ENCODE data around the gene FXYD6. TPM values are rescaled to one million over a fixed set of nuclear protein-coding genes. Genes with fewer than 3 reads are reported as not detected.

FXYD6 gene
- polyA plus RNA-seq, 4 donors: 0.67 to 58.4 (median 22.6) TPM

- H3K4me3 ChIP-seq (ENCODE audit: low read depth in 1 of 3, low read length in 3 of 3): no peak overlapping the region
- no peaks in the 10 kb centered on the region for H3K36me3 ChIP-seq (ENCODE audit: control insufficient read depth in 3 of 3, insufficient read depth in 2 of 3, low read depth in 1 of 3, low read length in 3 of 3)
- FAIRE-seq (no peak), DNase-seq (peak; percentile 62 to 75)
- WGBS, 3 donors: 32 to 50% (median 39%) methylated on average over 22 of the region's 22 CpGs
- H3K9me3 ChIP-seq (ENCODE audit: control insufficient read depth in 2 of 2, insufficient read depth in 1 of 2, low read depth in 1 of 2, low read length in 1 of 2): no peaks in the 10 kb centered on the region
- no peak overlapping the region for H3K27ac ChIP-seq (ENCODE audit: low read depth in 1 of 3, low read length in 2 of 3)
- H3K4me1 ChIP-seq (ENCODE audit: control insufficient read depth in 3 of 3, insufficient read depth in 2 of 3, low read depth in 1 of 3, low read length in 2 of 3): peaks cover 0 to 6% (median 0%) of the 10 kb centered on the region in 3 donors
- no peaks in the 10 kb centered on the region for H3K27me3 ChIP-seq (ENCODE audit: control insufficient read depth in 3 of 3, insufficient read depth in 3 of 3, low read length in 3 of 3)
Observed at GRCh38 chr11:117807482-117808327, 68.8 kb downstream of the FXYD6 start.

GRCh38 chr11:117806846-117807245 is 69.6 kb downstream of the FXYD6 start:
- peaks cover 0 to 6% (median 0%) of the 10 kb centered on the region in 3 donors for H3K4me1 ChIP-seq (ENCODE audit: control insufficient read depth in 3 of 3, insufficient read depth in 2 of 3, low read depth in 1 of 3, low read length in 2 of 3)
- H3K9me3 ChIP-seq (ENCODE audit: control insufficient read depth in 2 of 2, insufficient read depth in 1 of 2, low read depth in 1 of 2, low read length in 1 of 2): no peaks in the 10 kb centered on the region
- H3K27me3 ChIP-seq (ENCODE audit: control insufficient read depth in 3 of 3, insufficient read depth in 3 of 3, low read length in 3 of 3): no peaks in the 10 kb centered on the region
- H3K4me3 ChIP-seq (ENCODE audit: low read depth in 1 of 3, low read length in 3 of 3): no peak overlapping the region
- FAIRE-seq (no peak), DNase-seq (no peak)
- no peak overlapping the region for H3K27ac ChIP-seq (ENCODE audit: low read depth in 1 of 3, low read length in 2 of 3)
- WGBS, 3 donors: 74 to 89% (median 81%) methylated on average over 5 of the region's 5 CpGs
- no peaks in the 10 kb centered on the region for H3K36me3 ChIP-seq (ENCODE audit: control insufficient read depth in 3 of 3, insufficient read depth in 2 of 3, low read depth in 1 of 3, low read length in 3 of 3)

- 40 to 46% (median 44%) methylated on average over 1 of the region's 1 CpG for WGBS, 3 donors
- DNase-seq: no peak
- no peak for FAIRE-seq
Observed at GRCh38 chr11:117805045-117805444, 71.4 kb downstream of the FXYD6 start.

GRCh38 chr11:117803896-117804295 is 72.6 kb downstream of the FXYD6 start:
- Histone ChIP-seq H3K27me3 (ENCODE audit: control insufficient read depth in 3 of 3, insufficient read depth in 3 of 3, low read length in 3 of 3) (no peaks in the 10 kb centered on the region), H3K4me3 (ENCODE audit: low read depth in 1 of 3, low read length in 3 of 3) (no peak overlapping the region), H3K4me1 (ENCODE audit: control insufficient read depth in 3 of 3, insufficient read depth in 2 of 3, low read depth in 1 of 3, low read length in 2 of 3) (peaks cover 0 to 3% (median 0%) of the 10 kb centered on the region in 3 donors), H3K27ac (ENCODE audit: low read depth in 1 of 3, low read length in 2 of 3) (no peak overlapping the region), H3K9me3 (ENCODE audit: control insufficient read depth in 2 of 2, insufficient read depth in 1 of 2, low read depth in 1 of 2, low read length in 1 of 2) (no peaks in the 10 kb centered on the region), H3K36me3 (ENCODE audit: control insufficient read depth in 3 of 3, insufficient read depth in 2 of 3, low read depth in 1 of 3, low read length in 3 of 3) (no peaks in the 10 kb centered on the region)
- no peak for FAIRE-seq
- whole genome bisulfite sequencing, 3 donors: 87 to 93% (median 87%) methylated on average over 8 of the region's 8 CpGs
- DNase-seq: no peak

More at GRCh38 chr11:117805045-117805444, 71.4 kb downstream of the FXYD6 start:
- Histone ChIP-seq H3K4me1 (ENCODE audit: control insufficient read depth in 3 of 3, insufficient read depth in 2 of 3, low read depth in 1 of 3, low read length in 2 of 3) (peaks cover 0 to 6% (median 0%) of the 10 kb centered on the region in 3 donors), H3K4me3 (ENCODE audit: low read depth in 1 of 3, low read length in 3 of 3) (no peak overlapping the region), H3K27me3 (ENCODE audit: control insufficient read depth in 3 of 3, insufficient read depth in 3 of 3, low read length in 3 of 3) (no peaks in the 10 kb centered on the region), H3K9me3 (ENCODE audit: control insufficient read depth in 2 of 2, insufficient read depth in 1 of 2, low read depth in 1 of 2, low read length in 1 of 2) (no peaks in the 10 kb centered on the region), H3K36me3 (ENCODE audit: control insufficient read depth in 3 of 3, insufficient read depth in 2 of 3, low read depth in 1 of 3, low read length in 3 of 3) (no peaks in the 10 kb centered on the region), H3K27ac (ENCODE audit: low read depth in 1 of 3, low read length in 2 of 3) (no peak overlapping the region)

GRCh38 chr11:117799634-117800033 is 76.8 kb downstream of the FXYD6 start:
- Histone ChIP-seq H3K36me3 (ENCODE audit: control insufficient read depth in 3 of 3, insufficient read depth in 2 of 3, low read depth in 1 of 3, low read length in 3 of 3) (no peaks in the 10 kb centered on the region), H3K27ac (ENCODE audit: low read depth in 1 of 3, low read length in 2 of 3) (no peak overlapping the region), H3K9me3 (ENCODE audit: control insufficient read depth in 2 of 2, insufficient read depth in 1 of 2, low read depth in 1 of 2, low read length in 1 of 2) (no peaks in the 10 kb centered on the region), H3K27me3 (ENCODE audit: control insufficient read depth in 3 of 3, insufficient read depth in 3 of 3, low read length in 3 of 3) (peaks cover 2 to 29% (median 14%) of the 10 kb centered on the region in 3 donors), H3K4me3 (ENCODE audit: low read depth in 1 of 3, low read length in 3 of 3) (no peak overlapping the region), H3K4me1 (ENCODE audit: control insufficient read depth in 3 of 3, insufficient read depth in 2 of 3, low read depth in 1 of 3, low read length in 2 of 3) (peaks cover 0 to 14% (median 6%) of the 10 kb centered on the region in 3 donors)
- FAIRE-seq (no peak), DNase-seq (peak; percentile 51 to 62)
- 17 to 53% (median 43%) methylated on average over 5 of the region's 5 CpGs for WGBS, 3 donors

GRCh38 chr11:117796872-117797529 is 79.5 kb downstream of the FXYD6 start, which contains the start of gene DSCAML1:
DSCAML1 (minus strand) TSS chr11:117797216; CDS start chr11:117797079, 137 bp downstream.
- no peak for FAIRE-seq
- 6 to 16% (median 8%) methylated on average over 44 to 66 of the region's 66 CpGs for WGBS, 3 donors
- H3K27me3 ChIP-seq (ENCODE audit: control insufficient read depth in 3 of 3, insufficient read depth in 3 of 3, low read length in 3 of 3): peaks cover 2 to 52% (median 17%) of the 10 kb centered on the region in 3 donors
- peaks cover 0 to 14% (median 6%) of the 10 kb centered on the region in 3 donors for H3K4me1 ChIP-seq (ENCODE audit: control insufficient read depth in 3 of 3, insufficient read depth in 2 of 3, low read depth in 1 of 3, low read length in 2 of 3)
- peak in 1 of 2 donors; percentile 69 for DNase-seq
- no peak within 1 kb of the TSS for H3K27ac ChIP-seq (ENCODE audit: low read depth in 1 of 3, low read length in 2 of 3)
- no peaks in the 10 kb centered on the region for H3K36me3 ChIP-seq (ENCODE audit: control insufficient read depth in 3 of 3, insufficient read depth in 2 of 3, low read depth in 1 of 3, low read length in 3 of 3)
- H3K4me3 ChIP-seq (ENCODE audit: low read depth in 1 of 3, low read length in 3 of 3): peak within 1 kb of the TSS; percentile 18 to 45 (median 34)
- H3K9me3 ChIP-seq (ENCODE audit: control insufficient read depth in 2 of 2, insufficient read depth in 1 of 2, low read depth in 1 of 2, low read length in 1 of 2): no peaks in the 10 kb centered on the region

GRCh38 chr11:117796456-117796871 is 80.0 kb downstream of the FXYD6 start:
- H3K36me3 ChIP-seq (ENCODE audit: control insufficient read depth in 3 of 3, insufficient read depth in 2 of 3, low read depth in 1 of 3, low read length in 3 of 3): no peaks in the 10 kb centered on the region
- H3K27ac ChIP-seq (ENCODE audit: low read depth in 1 of 3, low read length in 2 of 3): no peak overlapping the region
- FAIRE-seq (no peak), DNase-seq (peak in 1 of 2 donors; percentile 23)
- H3K4me3 ChIP-seq (ENCODE audit: low read depth in 1 of 3, low read length in 3 of 3): peak overlapping the region; percentile 18 to 45 (median 34)
- H3K4me1 ChIP-seq (ENCODE audit: control insufficient read depth in 3 of 3, insufficient read depth in 2 of 3, low read depth in 1 of 3, low read length in 2 of 3): peaks cover 0 to 14% (median 6%) of the 10 kb centered on the region in 3 donors
- 3 to 5% (median 3%) methylated on average over 25 to 35 of the region's 35 CpGs for WGBS, 3 donors
- H3K9me3 ChIP-seq (ENCODE audit: control insufficient read depth in 2 of 2, insufficient read depth in 1 of 2, low read depth in 1 of 2, low read length in 1 of 2): no peaks in the 10 kb centered on the region
- H3K27me3 ChIP-seq (ENCODE audit: control insufficient read depth in 3 of 3, insufficient read depth in 3 of 3, low read length in 3 of 3): peaks cover 2 to 52% (median 17%) of the 10 kb centered on the region in 3 donors

All from small intestine (tissue), 7 donors.